ENCODE measurements around the gene URM1. TPM values are rescaled to one million over a fixed set of nuclear protein-coding genes. Genes with fewer than 3 reads are reported as not detected.
"Not testable (repeated sequence)": the region's sequence is repeated elsewhere in the genome, so short reads cannot be mapped to it uniquely, and the experiment has no call there.

Gene URM1
- total RNA-seq, 1 experiment from 2014 or later: 102 TPM

GRCh38 chr9:128408963-128409431, 37.8 kb downstream of the URM1 start:
- DNase-seq (ENCODE audit: low spot score): no peak

GRCh38 chr9:128409450-128409849, 38.3 kb downstream of the URM1 start:
- no peak for DNase-seq (ENCODE audit: low spot score)

- DNase-seq (ENCODE audit: low spot score): peak; percentile 41
Measured at GRCh38 chr9:128409978-128410377, 38.8 kb downstream of the URM1 start.

GRCh38 chr9:128411364-128412119, 40.4 kb downstream of the URM1 start:
- DNase-seq (ENCODE audit: low spot score): no peak

DNA sequence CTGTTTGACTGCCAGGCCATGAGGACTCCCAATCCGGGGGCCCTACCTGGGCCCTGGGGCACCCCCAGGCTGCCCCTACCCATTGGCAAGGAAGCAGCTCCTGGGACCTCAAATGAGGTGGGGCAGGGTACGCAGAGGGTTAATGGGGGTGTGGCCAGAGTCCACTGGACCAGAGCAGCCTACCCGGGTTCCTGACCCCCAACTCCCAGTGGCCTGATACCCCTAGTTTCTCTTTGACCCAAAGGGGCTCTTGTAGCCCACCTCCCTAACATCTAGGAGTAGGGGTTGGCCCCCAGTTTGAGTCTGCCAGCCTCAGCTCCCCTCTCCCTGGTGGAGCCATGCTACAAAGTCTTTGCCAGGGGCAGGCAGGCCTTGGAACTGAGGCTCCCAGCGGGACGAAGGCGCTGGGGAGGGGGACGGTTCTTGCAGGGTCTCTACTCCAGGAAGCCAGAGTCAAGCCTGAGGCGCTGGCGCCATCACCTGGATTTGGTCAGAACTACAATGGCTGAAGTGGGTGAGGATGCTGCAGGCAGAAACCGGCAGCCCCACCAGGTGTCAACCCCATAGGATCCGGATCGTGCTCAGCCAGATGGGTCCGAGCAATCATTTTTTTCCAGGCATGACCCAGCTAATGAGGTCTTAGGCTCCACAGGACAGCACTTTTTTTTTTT, 41.1 kb downstream of the URM1 start:
- no peak for DNase-seq (ENCODE audit: low spot score)

- not testable (repeated sequence) for DNase-seq (ENCODE audit: low spot score)
Measured at GRCh38 chr9:128413728-128414127, 42.6 kb downstream of the URM1 start.

DNA sequence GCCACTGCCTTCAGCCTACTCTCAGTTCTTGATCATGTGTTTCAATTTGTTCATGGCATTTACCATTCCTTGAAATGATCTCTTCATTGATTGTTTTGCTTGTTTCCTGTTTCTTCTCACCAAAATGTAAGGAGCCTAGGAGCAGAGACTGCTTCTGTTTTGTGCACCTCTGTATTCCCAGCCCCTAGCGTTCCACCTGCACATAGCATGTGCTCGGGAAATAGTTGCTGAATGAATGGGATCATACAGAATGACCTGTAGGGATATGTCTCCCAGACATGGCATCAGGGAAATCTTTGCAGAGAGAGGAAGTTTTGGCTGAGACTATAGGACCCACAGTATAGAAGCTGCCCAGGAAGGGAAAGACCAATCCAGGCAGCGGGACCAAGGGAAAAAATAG, 43.3 kb downstream of the URM1 start:
- peak; percentile 30 for DNase-seq (ENCODE audit: low spot score)

DNA sequence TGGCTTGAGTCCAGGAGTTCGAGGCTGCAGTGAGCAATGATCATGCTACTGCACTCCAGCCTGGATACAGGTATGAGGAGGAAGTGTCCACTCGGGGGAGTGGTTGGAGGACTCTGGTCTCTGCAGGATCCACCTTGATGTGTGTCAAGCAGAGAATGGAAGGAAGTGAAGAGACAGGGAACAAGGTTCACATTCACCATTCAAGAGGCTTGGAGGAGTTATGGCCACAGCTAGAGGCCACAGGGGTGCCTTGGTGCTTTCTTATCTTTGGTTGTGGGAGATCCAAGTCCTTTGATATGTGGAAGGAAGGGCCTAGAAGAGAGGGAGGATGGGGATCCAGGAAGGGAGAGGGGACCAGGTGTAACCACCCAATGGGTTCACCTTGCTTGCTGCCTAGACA, 44.1 kb downstream of the URM1 start:
- no peak for DNase-seq (ENCODE audit: low spot score)

DNA sequence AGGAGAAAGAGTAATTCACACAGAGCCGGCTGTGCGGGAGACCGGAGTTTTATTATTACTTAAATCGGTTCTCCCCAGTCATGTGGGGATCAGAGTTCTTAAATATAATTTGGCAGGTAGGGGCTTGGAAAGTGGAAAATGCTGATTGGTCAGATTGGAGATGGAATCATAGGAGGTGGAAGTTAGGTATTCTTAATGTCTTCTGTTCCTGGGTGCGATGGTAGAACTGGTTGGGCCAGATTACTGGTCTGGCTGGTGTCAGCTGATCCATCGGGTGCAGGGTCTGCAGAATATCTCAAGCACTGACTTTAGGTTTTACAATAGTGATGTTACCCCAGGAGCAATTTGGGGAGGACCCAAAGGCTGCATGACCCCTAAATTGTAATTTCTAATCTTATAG, 44.8 kb downstream of the URM1 start:
- peak; percentile 76 for DNase-seq (ENCODE audit: low spot score)

- DNase-seq (ENCODE audit: low spot score): no peak
Measured at GRCh38 chr9:128416432-128417019, 45.4 kb downstream of the URM1 start.

DNA sequence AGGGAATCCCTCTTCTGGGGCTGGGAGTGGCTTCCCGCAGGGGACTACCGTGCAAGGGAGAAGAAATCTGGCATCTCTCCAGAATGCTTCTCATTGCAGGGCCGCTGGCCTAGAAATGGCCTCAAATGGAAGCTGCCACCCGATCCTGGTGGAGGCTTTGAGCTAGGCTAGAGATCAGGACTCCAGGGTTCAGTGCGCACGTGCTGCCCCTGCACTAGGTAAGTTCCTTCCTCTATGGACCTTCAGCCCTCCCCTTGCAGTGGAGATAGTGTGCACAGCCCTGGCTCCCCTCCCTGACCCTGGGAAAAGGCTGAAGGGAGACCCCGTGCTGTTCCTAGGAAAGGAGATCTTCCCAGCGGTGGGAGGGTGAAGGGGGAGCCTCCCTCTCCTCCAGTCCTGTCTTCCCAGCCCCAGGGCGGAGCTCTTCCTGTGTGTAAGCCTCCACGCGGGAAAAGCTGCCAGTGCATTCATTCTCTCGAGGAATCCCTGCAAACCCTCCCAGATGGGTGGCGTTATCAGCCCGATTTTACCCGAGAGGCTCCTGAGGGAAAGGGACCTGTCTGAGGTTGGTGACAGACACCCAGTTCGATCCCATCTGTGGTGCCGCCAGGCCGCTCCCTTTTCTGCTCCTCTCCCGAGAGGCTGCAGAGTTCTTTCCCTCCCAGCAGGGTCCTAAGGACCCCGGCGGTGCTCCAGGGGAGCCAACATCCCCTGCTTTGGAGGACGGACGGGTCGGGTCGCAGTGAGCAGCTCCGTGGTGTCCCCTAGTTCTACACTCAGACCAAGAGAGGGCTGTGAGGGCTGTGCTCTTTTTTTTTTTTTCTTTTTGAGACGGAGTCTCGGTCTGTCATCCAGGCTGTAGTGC, 48.1 kb downstream of the URM1 start:
- DNase-seq (ENCODE audit: low spot score): no peak

- DNase-seq (ENCODE audit: low spot score): peak; percentile 65
Measured at GRCh38 chr9:128420060-128420650, 49.0 kb downstream of the URM1 start.

DNA sequence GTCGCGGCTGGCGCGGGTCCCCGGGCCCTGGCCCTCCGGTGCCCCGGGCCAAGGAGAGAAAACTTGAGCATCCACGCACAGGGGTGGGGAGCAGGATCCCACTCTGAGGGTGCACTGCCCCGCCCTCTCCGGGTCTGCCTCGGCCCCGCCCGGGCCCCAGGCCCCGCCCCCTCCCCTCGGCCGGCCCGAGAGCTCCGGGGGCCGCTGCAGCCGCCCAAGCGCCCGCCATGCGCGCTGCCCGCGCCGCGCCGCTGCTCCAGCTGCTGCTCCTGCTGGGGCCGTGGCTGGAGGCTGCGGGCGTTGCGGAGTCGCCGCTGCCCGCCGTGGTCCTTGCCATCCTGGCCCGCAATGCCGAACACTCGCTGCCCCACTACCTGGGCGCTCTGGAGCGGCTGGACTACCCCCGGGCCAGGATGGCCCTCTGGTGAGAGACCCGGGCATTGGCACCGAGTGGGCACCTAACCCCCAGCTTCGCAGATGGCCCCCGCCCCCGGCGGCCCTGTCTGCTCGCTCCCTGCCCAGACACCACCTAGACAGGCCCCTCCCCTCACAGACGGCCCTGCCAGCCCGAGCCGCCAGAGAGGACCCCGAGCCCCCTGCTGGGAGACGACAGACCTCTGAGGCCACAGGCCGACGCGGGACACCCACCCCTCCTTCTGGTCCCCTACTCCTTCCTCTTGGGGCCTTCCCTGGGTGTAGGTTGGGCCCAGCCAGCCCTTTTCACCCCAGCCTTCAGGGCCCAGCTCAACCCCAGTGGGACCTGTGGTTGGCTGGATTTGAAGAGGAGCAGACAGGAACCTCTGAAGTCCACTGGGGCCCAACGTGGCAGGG, 49.7 kb downstream of the URM1 start, which contains the start of gene CERCAM:
Gene CERCAM, plus strand, starts transcription at position 207 of the 831 bp plus-strand sequence. Its CDS starts 21 bp downstream, at position 228.
- no peak for DNase-seq (ENCODE audit: low spot score)

DNA sequence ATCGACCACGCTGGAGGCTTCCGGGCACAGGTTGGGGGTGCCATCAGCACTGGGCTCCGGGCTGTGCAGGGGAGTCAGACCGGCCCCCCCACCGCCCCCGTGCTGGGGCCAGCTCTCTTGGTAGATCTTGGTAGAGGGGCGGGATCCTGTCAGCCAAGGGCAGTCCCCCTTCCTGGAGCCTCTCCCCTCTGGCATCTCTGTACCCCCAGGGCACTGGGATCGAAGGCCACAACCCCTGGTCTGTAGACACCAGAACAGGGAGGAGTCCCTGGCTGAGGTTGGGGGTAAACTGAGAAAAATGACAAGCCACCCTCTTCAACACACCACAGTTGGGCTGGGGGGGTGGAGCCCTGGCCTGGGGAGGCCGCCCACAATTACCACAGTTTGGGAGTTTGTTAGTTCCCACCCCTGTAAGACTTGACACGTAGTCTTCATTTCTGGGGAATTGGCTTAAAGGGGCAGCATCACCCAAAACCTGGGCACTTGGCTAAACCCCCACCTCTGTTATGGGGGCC, 50.4 kb downstream of the URM1 start:
- no peak for DNase-seq (ENCODE audit: low spot score)

DNA sequence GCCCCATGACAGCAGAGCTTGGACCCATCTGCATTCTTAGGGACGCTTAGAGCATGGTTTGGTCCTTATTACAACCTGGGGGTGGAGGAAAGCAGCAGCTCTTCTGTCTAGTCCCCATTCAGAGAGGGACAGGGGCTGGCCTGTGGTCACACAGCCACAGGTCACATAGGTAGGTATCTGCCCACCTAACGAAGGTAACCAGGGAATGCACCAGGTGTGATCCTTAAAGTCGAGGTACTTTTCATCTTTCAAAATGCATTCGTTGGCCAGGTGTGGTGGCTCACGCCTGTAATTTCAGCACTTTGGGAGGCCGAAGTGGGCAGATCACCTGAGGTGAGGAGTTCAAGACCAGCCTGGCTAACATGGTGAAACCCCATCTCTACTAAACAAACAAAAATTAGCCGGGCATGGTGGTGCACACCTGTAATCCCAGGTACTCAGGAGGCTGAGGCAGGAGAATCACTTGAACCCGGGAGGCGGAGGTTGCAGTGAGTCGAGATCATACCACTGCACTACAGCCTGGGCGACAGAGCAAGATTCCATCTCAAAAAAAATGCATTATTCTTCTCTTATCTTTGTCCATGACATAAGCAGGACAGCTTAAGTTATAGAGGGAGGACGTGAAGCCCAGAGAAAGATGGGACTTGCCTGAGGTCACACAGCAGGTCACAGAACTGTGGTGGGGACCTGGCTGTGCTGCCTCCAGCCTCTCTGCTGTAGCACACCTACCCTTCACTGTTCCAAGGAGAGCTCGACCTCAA, 51.0 kb downstream of the URM1 start:
- DNase-seq (ENCODE audit: low spot score): not testable (repeated sequence)

DNA sequence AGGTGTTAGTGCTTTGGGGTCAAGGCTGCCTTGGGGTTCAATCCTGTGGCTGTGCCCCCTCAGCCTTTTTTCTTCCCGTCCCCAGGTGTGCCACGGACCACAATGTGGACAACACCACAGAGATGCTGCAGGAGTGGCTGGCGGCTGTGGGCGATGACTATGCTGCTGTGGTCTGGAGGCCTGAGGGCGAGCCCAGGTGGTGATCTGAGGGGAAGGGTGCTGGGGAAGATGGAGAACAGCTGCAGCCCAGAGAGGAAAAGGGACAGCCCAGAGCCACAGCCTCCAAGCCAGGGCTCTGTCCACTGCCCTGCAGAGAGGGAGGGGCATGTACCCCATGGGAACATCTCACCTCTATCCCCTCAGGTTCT, 51.6 kb downstream of the URM1 start:
- no peak for DNase-seq (ENCODE audit: low spot score)

- not testable (repeated sequence) for DNase-seq (ENCODE audit: low spot score)
Measured at GRCh38 chr9:128423356-128423755, 52.2 kb downstream of the URM1 start.

DNA sequence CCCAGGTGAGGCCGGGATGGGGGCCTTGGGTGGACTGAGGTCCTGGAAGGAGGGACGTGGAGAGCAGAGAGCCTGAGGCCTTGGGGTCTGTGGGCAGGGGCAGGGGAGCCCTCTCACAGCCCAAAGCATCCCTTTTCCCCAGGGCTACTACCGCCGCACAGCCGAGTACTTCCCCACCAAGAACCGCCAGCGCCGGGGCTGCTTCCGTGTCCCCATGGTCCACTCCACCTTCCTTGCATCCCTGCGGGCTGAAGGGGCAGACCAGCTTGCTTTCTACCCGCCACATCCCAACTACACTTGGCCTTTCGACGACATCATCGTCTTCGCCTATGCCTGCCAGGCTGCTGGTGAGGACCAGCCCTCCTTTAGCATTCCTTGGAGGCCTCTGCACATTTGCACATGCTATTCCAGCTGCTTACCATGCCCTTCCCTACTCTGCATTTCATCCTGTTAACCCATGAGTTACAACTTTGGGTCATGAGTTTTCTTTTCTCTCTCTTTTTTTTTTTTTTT, 53.1 kb downstream of the URM1 start:
- DNase-seq (ENCODE audit: low spot score): no peak
